GM19193 (cell line): ENCODE data around the gene SUMF1.

Source experiments
- POLR2A ChIP-seq: IDR thresholded peaks from 4 replicates; pipeline ENCODE4 v1.6.1; 2011; ENCODE audit not compliant: insufficient read depth, insufficient read length; ENCODE audit errors: extremely low read depth

The SUMF1 gene

GRCh38 chr3:4504340-4505261 is 37.5 kb upstream of the SUMF1 start:
- TF ChIP-seq POLR2A = no peak

DNA sequence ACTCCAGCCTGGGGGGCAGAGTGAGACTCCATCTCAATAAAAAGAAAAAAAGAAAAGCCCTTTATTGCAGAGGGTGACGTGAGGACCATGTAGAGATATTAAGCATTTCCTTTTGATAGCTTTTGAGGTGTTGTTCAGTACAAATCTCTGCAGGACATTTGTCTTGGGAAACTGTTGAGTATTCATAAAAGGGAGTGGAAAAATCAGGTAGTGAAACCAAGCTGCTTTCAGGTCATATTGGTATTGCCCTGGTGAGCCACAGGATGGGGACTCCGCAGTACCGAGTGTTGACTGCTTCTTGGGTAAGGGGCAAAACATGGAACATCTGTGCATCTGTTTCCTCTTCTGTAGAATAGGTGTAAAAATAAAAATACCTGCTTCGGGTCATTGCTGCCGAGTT is 36.0 kb upstream of the SUMF1 start:
- TF ChIP-seq POLR2A = no peak

- no peak for TF ChIP-seq POLR2A
Measured at GRCh38 chr3:4501927-4502326, 34.9 kb upstream of the SUMF1 start.

DNA sequence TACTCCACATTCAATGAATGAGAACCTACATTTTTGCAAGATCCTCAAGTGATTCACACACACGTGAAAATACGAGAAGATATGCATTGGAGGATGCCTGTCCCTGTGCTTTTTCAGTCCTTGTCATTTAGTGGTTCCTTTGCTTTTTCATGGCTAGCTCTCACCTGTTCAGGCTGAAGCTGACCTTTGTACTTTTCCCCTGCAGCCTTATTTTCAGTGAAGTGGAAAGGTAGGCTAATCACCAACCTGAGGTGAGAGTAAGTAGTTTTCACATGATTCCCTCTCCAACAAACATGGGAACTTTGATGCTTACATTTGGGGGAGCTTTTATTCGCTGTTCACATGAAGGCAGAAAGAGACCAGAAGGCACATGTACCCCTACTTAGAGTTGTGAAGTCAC is 34.4 kb upstream of the SUMF1 start:
- no peak for TF ChIP-seq POLR2A

GRCh38 chr3:4498446-4498845 is 31.4 kb upstream of the SUMF1 start:
- no peak for TF ChIP-seq POLR2A

DNA sequence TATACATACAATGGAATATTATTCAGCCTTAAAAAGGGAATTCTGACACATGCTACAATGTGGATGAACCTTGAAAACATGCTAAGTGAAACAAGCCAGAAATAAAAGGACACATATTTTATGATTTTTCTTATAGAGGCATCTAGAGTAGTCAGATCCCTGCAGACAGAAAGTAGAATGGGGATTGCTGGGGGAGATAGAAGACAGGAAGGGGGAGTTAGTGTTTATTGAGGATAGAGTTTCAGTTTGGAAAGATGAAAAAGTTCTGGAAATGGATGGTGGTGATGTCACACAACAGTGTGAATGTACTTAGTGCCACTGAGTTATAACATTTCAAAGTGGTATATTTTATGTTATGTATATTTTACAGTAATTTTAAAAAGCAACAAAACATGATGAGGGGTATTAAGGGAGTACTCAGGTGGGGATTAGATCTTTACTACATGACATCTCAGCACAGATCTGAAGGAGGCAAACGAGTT is 30.8 kb upstream of the SUMF1 start:
- TF ChIP-seq POLR2A = no peak

DNA sequence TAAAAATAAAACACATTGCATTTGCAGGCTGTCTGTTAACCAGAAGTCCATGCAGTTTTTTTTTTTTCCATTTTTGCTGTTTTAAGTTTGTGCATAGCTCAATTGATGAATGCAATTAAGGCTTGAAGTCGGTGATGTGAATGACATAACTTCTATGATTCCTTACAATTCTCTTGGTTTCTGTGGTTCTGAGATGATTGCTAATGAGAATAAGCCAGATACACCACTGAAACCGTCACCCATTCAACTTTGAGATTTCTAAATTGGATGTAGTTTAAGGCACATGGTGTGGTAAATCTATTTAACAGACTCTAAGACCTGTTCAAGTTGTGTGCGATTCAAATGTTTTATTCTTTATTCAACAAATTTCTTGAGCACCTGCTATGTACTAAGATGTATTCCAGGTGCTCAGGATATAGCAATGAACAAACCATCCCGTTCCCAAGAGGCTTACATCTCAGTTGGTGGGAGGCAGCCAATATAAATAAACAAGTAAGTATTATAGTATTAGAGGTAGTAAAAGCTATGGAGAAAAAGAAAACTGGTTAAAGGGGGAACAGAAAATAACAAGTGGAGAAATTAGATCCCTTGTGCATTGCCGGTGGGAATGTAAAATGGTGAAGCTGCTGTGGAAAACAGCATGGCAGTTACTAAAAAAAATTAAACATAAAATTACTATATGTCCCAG is 30.1 kb upstream of the SUMF1 start:
- TF ChIP-seq POLR2A = no peak

GRCh38 chr3:4496087-4496452 is 29.0 kb upstream of the SUMF1 start:
- TF ChIP-seq POLR2A = no peak

- no peak for TF ChIP-seq POLR2A
Measured at GRCh38 chr3:4495294-4496086, 28.4 kb upstream of the SUMF1 start.

DNA sequence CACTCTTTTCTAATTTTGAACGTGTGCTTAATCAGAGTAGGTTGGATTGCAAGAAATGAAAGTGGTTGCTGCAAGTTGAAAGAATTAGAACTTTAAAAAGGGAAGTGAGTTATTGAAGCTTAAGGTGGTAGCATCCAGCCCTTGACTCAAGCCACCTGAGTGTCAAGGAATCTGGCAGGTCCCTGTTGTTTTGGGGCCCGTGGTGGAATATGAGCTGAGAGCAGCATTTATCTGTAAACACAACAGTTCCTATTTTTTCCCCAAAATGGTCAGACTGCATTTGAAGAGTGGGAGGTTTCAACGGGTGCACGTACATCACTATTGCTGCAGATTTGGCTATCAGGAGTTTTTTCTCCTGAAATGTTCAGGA is 27.8 kb upstream of the SUMF1 start:
- TF ChIP-seq POLR2A = no peak

GRCh38 chr3:4493941-4494894 is 27.1 kb upstream of the SUMF1 start:
- no peak for TF ChIP-seq POLR2A

DNA sequence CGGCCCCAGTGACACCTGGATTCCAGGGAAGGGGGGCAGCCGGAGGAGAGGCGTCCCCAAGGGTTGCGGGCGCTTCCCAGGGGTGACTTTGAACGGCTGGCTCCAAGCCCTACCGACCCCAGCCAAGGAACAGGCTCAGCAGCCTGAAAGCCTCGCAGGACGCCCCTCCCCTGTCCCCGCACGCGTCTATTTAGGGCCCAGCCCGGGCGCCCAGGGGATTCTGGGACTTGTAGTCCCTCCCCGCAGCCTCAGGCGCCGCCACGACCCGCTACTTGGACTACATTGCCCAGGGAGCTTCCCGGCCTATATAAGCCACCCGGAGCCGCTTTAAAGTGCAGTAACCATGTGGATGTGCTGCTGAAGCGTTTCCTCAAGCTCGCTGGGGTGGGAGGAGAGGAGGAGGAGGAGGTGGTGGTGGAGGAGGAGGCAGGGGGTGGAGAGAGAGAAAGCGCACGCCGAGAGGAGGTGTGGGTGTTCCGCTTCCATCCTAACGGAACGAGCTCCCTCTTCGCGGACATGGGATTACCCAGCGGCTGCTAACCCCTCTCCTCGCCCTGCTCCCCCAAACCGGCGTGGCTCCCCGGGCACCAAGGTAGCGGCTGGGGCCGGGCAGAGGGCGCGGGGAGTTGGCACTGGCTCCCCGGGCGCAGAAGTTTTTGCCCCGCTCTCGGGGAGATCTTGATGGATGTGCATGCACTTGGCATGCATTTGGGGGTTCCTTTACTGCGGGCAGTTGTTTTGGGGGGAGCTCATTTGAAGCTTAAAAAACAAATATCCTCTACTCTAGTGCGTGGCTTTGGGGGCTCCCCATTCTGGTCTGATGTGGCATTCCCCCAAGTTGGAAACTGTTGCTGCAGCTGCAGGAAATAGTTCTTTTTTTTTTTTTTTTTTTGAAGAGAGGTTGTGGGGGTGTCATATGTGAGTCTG is 26.2 kb upstream of the SUMF1 start, which contains the start of gene ITPR1:
Gene ITPR1 (plus strand): TSS at position 335 of the 927 bp plus-strand sequence. CDS start 23,144 bp downstream, outside the sequence.
- peak; percentile 99 for TF ChIP-seq POLR2A
